Measurements from ENCODE around the gene POLD4. TPM values are rescaled to one million over a fixed set of nuclear protein-coding genes. Genes with fewer than 3 reads are reported as not detected.

POLD4 gene
- total and polyA plus RNA-seq, 5 experiments from 2014 or later = 87.7 to 110 (median 102) TPM

DNA sequence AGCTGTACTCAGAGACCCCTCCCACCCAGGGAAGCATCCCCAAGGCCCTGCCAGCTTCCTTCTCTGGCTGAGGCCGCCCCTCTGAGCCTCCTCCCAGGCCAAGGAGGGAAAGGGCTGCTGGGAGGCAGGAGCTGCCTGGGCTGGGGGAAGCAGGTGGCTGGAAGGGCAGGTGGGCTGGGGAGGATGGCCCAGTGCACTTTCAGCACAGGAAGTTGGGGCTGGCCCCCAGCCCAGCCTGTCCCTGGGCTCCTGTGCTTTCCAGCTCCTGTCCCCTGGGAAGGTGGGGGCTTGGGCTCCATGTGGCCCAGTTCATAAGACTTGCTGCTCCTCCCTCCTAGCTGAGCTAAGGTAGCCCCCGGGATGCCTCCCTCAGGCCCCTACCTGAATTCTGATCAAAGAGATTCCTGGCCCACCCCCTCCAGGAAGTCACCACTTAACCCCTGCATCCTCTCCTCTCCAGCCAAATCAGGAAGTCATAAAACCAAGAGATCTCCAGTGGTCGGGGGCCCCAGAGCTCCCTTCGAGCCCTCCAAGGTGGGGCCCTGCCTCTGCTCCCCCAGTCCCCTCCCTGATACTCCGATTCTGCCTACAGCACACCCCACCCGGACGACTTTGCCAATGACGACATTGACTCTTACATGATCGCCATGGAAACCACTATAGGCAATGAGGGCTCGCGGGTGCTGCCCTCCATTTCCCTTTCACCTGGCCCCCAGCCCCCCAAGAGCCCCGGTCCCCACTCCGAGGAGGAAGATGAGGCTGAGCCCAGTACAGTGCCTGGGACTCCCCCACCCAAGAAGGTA, 43.4 kb upstream of the POLD4 start:
- ATAC-seq (peak; percentile 10 to 20), DNase-seq (peak in 5 of 10 donors; percentile 23 to 50 (median 48))
- Mint-ChIP-seq H3K36me3 (peaks cover 0 to 34% (median 3%) of the 10 kb centered on the region in 3 donors), H3K9me3 (no peaks in the 10 kb centered on the region), H3K4me1 (peaks cover 20 to 63% (median 58%) of the 10 kb centered on the region in 4 donors), H3K27me3 (no peaks in the 10 kb centered on the region), H3K4me3 (peak overlapping the region; percentile 32 to 91 (median 72)), H3K27ac (peak overlapping the region; percentile 81 to 96 (median 91))
- POLR2A ChIA-PET = interaction anchor here (1.0 to 25.5 kb wide), 9 partner anchors 6 to 88 kb away, joined by 3 to 2390 read pairs (median 10); partner anchors contain the start of genes CARNS1, POLD4, PPP1CA and PTPRCAP

DNA sequence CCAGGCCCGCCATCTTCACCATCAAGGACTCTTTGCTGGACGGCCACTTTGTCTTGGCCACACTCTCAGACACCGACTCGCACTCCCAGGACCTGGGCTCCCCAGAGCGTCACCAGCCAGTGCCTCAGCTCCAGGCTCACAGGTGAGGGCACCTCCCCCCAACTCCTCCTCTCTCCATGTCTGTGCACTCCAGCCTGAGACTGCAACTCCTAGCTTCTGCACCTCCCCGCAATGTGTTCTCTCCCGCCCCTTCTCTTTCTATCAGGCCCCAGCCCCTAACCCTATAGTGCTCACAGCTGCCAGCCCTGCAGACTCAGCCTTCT, 42.9 kb upstream of the POLD4 start:
- DNase-seq (no peak), ATAC-seq (no peak)
- H3K4me3 Mint-ChIP-seq = peak overlapping the region in 5 of 10 donors; percentile 23 to 76 (median 43)
- peak overlapping the region in 8 of 10 donors; percentile 69 to 96 (median 90) for H3K27ac Mint-ChIP-seq
- no peaks in the 10 kb centered on the region for H3K9me3 Mint-ChIP-seq
- H3K27me3 Mint-ChIP-seq = no peaks in the 10 kb centered on the region
- H3K4me1 Mint-ChIP-seq = peaks cover 22 to 66% (median 61%) of the 10 kb centered on the region in 4 donors
- POLR2A ChIA-PET = interaction anchor here (1.0 to 25.5 kb wide), 8 partner anchors 7 to 72 kb away, joined by 3 to 2390 read pairs (median 12); partner anchors contain the start of genes CARNS1, POLD4, PPP1CA and PTPRCAP
- H3K36me3 Mint-ChIP-seq = peaks cover 0 to 34% (median 3%) of the 10 kb centered on the region in 3 donors

DNA sequence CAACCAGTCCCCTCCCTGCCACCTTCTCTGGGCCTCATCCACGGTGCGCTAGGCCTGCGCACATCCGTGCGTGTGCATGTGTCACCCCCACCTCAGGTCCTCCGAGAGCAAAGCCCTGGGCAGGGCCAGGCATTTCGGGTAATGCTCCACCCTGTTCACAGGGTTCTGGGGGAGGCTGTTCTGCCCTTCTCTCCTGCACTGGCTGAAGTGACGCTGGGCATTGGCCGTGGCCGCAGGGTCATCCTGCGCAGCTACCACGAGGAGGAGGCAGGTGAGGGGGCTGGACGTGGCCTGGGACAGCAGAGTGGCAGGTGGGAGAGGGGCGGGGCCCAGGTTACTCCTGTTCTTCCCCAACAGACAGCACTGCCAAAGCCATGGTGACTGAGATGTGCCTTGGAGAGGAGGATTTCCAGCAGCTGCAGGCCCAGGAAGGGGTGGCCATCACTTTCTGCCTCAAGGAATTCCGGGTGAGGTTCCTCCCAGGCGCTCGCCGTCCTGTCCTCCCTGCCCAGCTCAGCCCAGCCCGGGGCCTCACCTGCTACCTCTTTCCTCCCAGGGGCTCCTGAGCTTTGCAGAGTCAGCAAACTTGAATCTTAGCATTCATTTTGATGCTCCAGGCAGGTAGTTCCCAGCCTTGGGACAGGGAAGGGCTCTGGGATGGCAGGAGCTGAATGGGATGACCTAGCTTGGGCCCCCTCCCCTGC, 42.4 kb upstream of the POLD4 start:
- Mint-ChIP-seq H3K27ac (peak overlapping the region in 5 of 10 donors; percentile 69 to 96 (median 80)), H3K9me3 (no peaks in the 10 kb centered on the region)

DNA sequence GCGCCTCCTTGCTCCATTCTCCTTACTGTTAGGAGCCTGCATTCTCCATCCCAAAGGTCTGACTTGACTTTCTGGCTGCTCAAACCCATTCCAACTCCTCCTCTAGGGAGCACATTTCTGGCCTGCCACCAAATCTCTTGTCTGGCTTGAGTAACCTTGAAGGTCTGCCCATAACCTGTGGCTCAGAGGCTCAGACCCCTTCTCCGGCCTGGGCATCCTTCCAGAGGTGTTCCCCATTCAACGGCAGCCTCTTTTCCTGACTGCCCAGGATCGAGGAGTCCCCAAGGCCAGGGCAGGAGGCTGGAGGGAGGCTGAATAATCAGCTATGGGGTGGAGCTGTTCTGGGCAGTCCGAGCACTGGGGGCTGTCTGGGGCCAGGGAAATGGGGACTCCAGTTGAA, 40.6 kb upstream of the POLD4 start:
- no peaks in the 10 kb centered on the region for H3K27me3 Mint-ChIP-seq
- peaks cover 33 to 65% (median 61%) of the 10 kb centered on the region in 4 donors for H3K4me1 Mint-ChIP-seq
- DNase-seq (no peak), ATAC-seq (no peak)
- peak overlapping the region in 6 of 10 donors; percentile 22 to 72 (median 56) for H3K27ac Mint-ChIP-seq
- H3K36me3 Mint-ChIP-seq = peaks cover 0 to 23% (median 1%) of the 10 kb centered on the region in 3 donors
- POLR2A ChIA-PET = interaction anchor here (1.1 to 25.5 kb wide), 5 partner anchors 9 to 75 kb away, joined by 3 to 2390 read pairs (median 33); partner anchors contain the start of genes CARNS1, POLD4, PPP1CA and PTPRCAP
- no peaks in the 10 kb centered on the region for H3K9me3 Mint-ChIP-seq
- peak overlapping the region; percentile 25 to 83 (median 75) for H3K4me3 Mint-ChIP-seq

More for the DNA sequence above, 42.4 kb upstream of the POLD4 start:
- peak overlapping the region in 3 of 10 donors; percentile 39 to 76 (median 45) for H3K4me3 Mint-ChIP-seq
- H3K27me3 Mint-ChIP-seq = no peaks in the 10 kb centered on the region
- POLR2A ChIA-PET = interaction anchor here (1.1 to 25.5 kb wide), 8 partner anchors 7 to 87 kb away, joined by 3 to 2390 read pairs (median 12); partner anchors contain the start of genes AIP, CARNS1, PPP1CA and PTPRCAP
- no peak for DNase-seq
- H3K36me3 Mint-ChIP-seq = peaks cover 0 to 34% (median 3%) of the 10 kb centered on the region in 3 donors
- peaks cover 25 to 68% (median 64%) of the 10 kb centered on the region in 4 donors for H3K4me1 Mint-ChIP-seq
- ATAC-seq = no peak

DNA sequence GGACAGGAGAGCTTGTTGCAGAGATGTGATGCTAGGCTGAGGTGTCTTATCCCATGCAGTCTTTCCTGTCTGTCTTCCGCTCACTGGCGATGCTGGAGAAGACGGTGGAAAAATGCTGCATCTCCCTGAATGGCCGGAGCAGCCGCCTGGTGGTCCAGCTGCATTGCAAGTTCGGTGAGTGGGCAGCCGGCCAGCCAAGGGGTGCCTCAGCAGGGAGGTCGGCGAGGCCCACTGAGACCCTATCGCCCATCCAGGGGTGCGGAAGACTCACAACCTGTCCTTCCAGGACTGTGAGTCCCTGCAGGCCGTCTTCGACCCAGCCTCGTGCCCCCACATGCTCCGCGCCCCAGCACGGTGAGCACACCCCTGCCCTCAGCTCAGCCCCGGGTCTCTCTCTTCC, 40.1 kb upstream of the POLD4 start:
- peak overlapping the region in 9 of 10 donors; percentile 60 to 90 (median 83) for H3K4me3 Mint-ChIP-seq
- no peak for DNase-seq
- peaks cover 34 to 66% (median 59%) of the 10 kb centered on the region in 4 donors for H3K4me1 Mint-ChIP-seq
- peak overlapping the region in 1 of 10 donors; percentile 55 for H3K27ac Mint-ChIP-seq
- no peaks in the 10 kb centered on the region for H3K9me3 Mint-ChIP-seq
- H3K36me3 Mint-ChIP-seq = peaks cover 0 to 20% (median 1%) of the 10 kb centered on the region in 3 donors
- no peak for ATAC-seq
- POLR2A ChIA-PET = interaction anchor here (0.7 to 25.5 kb wide), 7 partner anchors 9 to 834 kb away, joined by 3 to 2390 read pairs (median 28); partner anchors contain the start of genes AIP, CARNS1, PPP1CA and PTPRCAP
- no peaks in the 10 kb centered on the region for H3K27me3 Mint-ChIP-seq

DNA sequence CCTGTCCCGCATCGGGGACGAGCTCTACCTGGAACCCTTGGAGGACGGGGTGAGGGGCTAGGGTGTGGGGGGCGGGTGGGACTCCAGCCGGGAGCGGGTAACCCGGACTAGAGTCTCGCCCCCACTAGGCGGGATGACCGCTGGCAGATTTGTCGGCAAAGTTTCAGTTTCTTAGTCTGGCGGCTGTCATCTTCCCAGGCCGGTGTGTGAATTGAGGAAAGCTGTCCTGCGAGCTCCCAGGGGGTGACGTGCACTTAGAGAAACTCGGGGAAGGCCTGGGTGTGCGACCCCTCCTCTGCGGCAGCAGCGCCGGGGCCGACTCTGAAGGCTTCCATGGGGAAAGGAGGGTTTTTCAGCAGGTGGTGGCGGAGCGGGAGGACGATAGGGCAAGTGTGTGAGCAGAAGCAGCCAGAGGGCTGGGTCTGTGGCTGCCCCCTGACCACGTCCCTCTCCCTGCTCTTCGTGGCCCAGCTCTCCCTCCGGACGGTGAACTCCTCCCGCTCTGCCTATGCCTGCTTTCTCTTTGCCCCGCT, 38.9 kb upstream of the POLD4 start:
- Mint-ChIP-seq H3K27ac (peak overlapping the region; percentile 39 to 93 (median 80)), H3K27me3 (no peaks in the 10 kb centered on the region), H3K4me3 (peak overlapping the region; percentile 81 to 90 (median 87)), H3K4me1 (peaks cover 34 to 54% (median 49%) of the 10 kb centered on the region in 4 donors), H3K9me3 (no peaks in the 10 kb centered on the region), H3K36me3 (peaks cover 0 to 8% (median 0%) of the 10 kb centered on the region in 3 donors)
- DNase-seq (no peak), ATAC-seq (no peak)
- POLR2A ChIA-PET = interaction anchor here (0.9 to 25.5 kb wide), 19 partner anchors 10 to 152 kb away, joined by 3 to 2390 read pairs (median 7); partner anchors contain the start of genes AIP, CARNS1, CDK2AP2 and CLCF1

DNA sequence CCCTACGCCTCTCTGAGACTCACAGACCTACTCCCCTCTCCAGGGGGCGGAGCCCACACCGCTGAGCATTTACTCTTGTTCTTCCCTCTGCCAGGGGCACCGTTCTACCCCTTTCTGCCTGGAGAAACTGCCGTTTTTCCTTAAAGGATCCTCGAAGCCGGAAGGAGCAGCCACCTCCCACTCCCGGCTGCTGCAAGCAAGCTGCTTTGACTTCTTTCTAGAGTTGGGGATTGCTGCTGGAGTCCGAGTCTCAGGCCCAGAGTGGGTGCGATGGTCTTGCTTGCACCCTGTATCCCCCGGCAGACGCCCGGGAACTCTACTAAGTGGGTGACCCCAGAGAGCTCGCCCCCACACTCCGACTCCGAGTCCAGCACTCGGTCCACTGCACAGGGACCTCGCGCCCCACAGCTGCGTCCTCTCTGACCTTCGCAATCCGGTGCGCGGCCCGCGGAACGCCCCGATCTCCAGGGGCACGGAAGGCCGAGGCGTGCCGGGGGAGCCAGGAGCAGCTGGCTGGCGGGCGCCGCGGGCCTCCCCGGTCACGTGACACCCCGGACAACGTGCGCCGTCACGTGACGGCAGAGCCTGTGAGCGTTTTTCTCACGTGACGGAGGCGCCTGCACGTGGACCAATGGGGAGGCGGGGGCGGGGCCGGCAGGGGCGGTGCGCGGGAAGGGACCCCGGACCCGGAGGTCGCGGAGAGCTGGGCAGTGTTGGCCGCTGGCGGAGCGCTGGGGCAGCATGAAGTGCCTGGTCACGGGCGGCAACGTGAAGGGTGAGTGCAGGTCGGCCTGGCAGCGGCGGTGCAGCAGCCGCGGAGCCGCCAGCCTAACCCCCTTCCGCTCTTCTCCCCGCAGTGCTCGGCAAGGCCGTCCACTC, 38.2 kb upstream of the POLD4 start, which contains the start of gene RAD9A:
TSS of gene RAD9A (plus strand) at position 683 of the 879 bp plus-strand sequence. CDS start at position 742, 59 bp downstream.
- H3K4me1 Mint-ChIP-seq = peaks cover 30 to 47% (median 43%) of the 10 kb centered on the region in 4 donors
- peaks cover 0 to 4% (median 0%) of the 10 kb centered on the region in 3 donors for H3K36me3 Mint-ChIP-seq
- H3K27ac Mint-ChIP-seq = peak within 1 kb of the TSS; percentile 68 to 93 (median 88)
- H3K27me3 Mint-ChIP-seq = no peaks in the 10 kb centered on the region
- POLR2A ChIA-PET = interaction anchor here (0.9 to 25.5 kb wide), 20 partner anchors 9 to 152 kb away, joined by 3 to 2390 read pairs (median 7); partner anchors contain the start of genes AIP, CARNS1, CDK2AP2 and CLCF1
- peak within 1 kb of the TSS; percentile 81 to 90 (median 87) for H3K4me3 Mint-ChIP-seq
- H3K9me3 Mint-ChIP-seq = no peaks in the 10 kb centered on the region
- DNase-seq (peak; percentile 85 to 95 (median 90)), ATAC-seq (peak; percentile 81 to 84)

DNA sequence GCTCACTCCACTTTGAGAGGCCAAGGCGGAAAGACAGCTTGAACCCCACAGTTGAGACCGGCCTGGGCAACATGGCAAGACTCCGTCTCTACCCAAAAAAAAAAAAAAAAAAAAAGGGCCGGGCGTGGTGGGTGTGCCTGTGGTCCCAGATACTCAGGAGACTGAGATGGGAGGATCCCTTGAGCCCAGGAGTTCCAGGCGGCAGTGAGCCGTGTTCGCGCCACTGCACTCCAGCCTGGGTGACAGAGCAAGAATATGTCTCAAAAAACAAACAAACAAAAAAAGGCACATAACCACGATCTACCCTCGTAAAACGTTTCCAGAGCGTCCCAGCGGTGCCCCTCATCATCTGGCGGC, 37.6 kb upstream of the POLD4 start:
- Mint-ChIP-seq H3K27me3 (no peaks in the 10 kb centered on the region), H3K4me3 (peak overlapping the region; percentile 81 to 90 (median 87)), H3K27ac (peak overlapping the region; percentile 68 to 93 (median 88)), H3K9me3 (no peaks in the 10 kb centered on the region), H3K36me3 (peaks cover 0 to 4% (median 0%) of the 10 kb centered on the region in 3 donors), H3K4me1 (peaks cover 27 to 41% (median 38%) of the 10 kb centered on the region in 4 donors)
- ATAC-seq = no peak
- POLR2A ChIA-PET = interaction anchor here (1.3 to 25.5 kb wide), 14 partner anchors 12 to 151 kb away, joined by 3 to 2390 read pairs (median 11); partner anchors contain the start of genes AIP, CARNS1, CDK2AP2 and CLCF1
- DNase-seq = no peak

DNA sequence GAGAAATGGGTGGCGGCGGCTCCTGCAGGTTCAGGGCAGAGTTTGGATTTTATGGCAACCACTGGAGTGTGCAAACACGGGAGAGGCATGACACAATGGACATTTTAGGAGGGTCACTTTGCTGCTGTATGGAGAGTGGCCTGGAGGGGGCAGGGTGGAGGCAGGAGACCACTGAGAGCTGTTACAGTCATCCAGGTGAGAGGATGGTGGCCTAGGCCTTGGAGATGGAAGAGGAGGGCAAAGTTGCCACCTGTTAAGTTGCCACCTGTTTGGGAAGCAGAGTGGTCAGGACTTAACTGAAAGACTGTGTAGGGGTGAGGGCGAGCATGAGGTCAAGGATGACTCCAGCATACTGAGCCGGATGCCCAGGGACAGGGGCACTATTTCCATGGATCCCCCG, 36.1 kb upstream of the POLD4 start:
- no peaks in the 10 kb centered on the region for H3K27me3 Mint-ChIP-seq
- H3K4me3 Mint-ChIP-seq = peak overlapping the region; percentile 57 to 86 (median 74)
- peaks cover 27 to 41% (median 37%) of the 10 kb centered on the region in 4 donors for H3K4me1 Mint-ChIP-seq
- peak overlapping the region; percentile 4 to 93 (median 59) for H3K27ac Mint-ChIP-seq
- peak; percentile 21 to 34 for ATAC-seq
- DNase-seq = peak in 7 of 10 donors; percentile 34 to 81 (median 55)
- H3K9me3 Mint-ChIP-seq = no peaks in the 10 kb centered on the region
- H3K36me3 Mint-ChIP-seq = peaks cover 0 to 4% (median 0%) of the 10 kb centered on the region in 3 donors
- POLR2A ChIA-PET = interaction anchor here (1.0 to 25.5 kb wide), 5 partner anchors 13 to 95 kb away, joined by 4 to 2390 read pairs (median 139); partner anchors contain the start of genes AIP, CARNS1, POLD4 and PPP1CA

DNA sequence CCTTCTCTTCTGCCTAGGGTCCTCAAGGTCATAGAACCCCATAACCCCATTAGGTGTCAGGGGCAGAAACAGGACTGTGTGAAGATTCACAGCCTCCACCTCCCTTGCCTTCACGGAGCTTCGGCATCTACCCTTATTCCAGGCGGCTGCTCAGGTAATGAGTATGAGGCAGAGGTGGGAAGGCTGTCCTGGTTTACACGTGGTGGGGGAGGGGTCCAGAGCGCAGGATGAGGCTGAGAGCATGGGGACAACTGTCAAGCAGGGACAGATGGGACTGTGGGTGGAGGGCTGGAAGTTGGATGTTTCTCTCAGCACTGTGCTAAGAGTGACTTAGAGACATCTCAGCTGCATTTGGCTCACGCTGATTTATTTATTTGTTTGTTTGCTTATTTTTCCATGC, 34.2 kb upstream of the POLD4 start:
- no peak for DNase-seq
- no peaks in the 10 kb centered on the region for H3K9me3 Mint-ChIP-seq
- no peak overlapping the region for H3K4me3 Mint-ChIP-seq
- peaks cover 20 to 30% (median 26%) of the 10 kb centered on the region in 4 donors for H3K4me1 Mint-ChIP-seq
- peaks cover 0 to under 1% (median 0%) of the 10 kb centered on the region in 5 donors for H3K27me3 Mint-ChIP-seq
- H3K36me3 Mint-ChIP-seq = no peaks in the 10 kb centered on the region
- peak overlapping the region in 4 of 10 donors; percentile 8 to 73 (median 42) for H3K27ac Mint-ChIP-seq
- ATAC-seq = no peak
- POLR2A ChIA-PET = interaction anchor here (0.7 to 25.5 kb wide), 7 partner anchors 9 to 968 kb away, joined by 3 to 2390 read pairs (median 4); partner anchors contain the start of genes CARNS1, GSTP1, POLD4 and PTPRCAP
